ACC112 (cell line): ENCODE data around the gene CALHM6.

ENCODE experiments used
- H2AFZ ChIP-seq: fragments of 200-600 bp; sonication (generic); one replicate; pipeline ENCODE4 v1.6.0; 2017; ENCODE audit warnings: antibody characterized with exemption, low read length; ENCODE audit not compliant: unreplicated experiment
- H3K27ac ChIP-seq: fragments of 200-600 bp; sonication (generic); 2 replicates; pipeline ENCODE4 v1.5.1; 2014; ENCODE audit warnings: low read depth, mild to moderate bottlenecking, antibody characterized with exemption, low read length, moderate library complexity
- H3K27me3 ChIP-seq: fragments of 200-600 bp; sonication (generic); 2 replicates; pipeline ENCODE4 v1.6.1; 2014; ENCODE audit warnings: mild to moderate bottlenecking, antibody characterized with exemption, low read length, moderate library complexity, mixed read lengths; ENCODE audit not compliant: insufficient read depth
- H3K36me3 ChIP-seq: fragments of 200-600 bp; sonication (generic); 2 replicates; pipeline ENCODE4 v1.6.1; 2016; ENCODE audit warnings: mild to moderate bottlenecking, antibody characterized with exemption, low read length, moderate library complexity, mixed read lengths; ENCODE audit not compliant: insufficient read depth
- H3K4me1 ChIP-seq: fragments of 200-600 bp; sonication (generic); one replicate; pipeline ENCODE4 v1.6.1; 2016; ENCODE audit warnings: low read length, mixed read lengths; ENCODE audit not compliant: insufficient read depth, unreplicated experiment, control insufficient read depth
- H3K4me3 ChIP-seq: fragments of 200-600 bp; sonication (generic); 2 replicates; pipeline ENCODE4 v1.5.1; 2014; ENCODE audit warnings: mild to moderate bottlenecking, low read depth, low read length
- H3K79me2 ChIP-seq: fragments of 200-600 bp; sonication (generic); one replicate; pipeline ENCODE4 v1.6.0; 2016; ENCODE audit warnings: low read length; ENCODE audit not compliant: control insufficient read depth, unreplicated experiment, insufficient read depth

CALHM6 gene

GRCh38 chr6:116458264-116458663 lies 2.9 kb upstream of the CALHM6 start:
- no peaks in the 10 kb centered on the region for H3K27me3 ChIP-seq
- H3K36me3 ChIP-seq = no peaks in the 10 kb centered on the region
- no peak overlapping the region for H2AFZ ChIP-seq
- H3K4me3 ChIP-seq = no peak overlapping the region
- H3K79me2 ChIP-seq = no peaks in the 10 kb centered on the region
- peaks cover 14% of the 10 kb centered on the region for H3K4me1 ChIP-seq
- H3K27ac ChIP-seq = no peak overlapping the region

DNA sequence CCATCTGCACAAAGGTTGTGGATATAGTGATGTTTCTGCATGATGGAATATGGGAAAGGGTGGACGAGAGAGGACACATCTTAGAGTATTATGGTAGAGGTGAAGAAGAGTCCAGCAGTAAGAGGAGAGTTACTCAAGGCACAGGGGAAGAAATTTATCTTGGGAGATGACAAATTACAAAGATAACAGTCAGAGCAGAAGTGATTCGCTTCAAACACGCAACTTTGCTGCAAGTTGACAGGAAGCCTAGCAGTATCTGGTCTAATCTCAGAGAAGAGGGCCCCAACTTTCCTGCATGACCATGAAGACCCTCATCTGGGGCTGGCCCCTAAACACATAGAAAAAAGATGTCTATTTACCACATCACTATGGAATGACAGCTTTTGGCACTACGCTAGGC lies 1.2 kb upstream of the CALHM6 start:
- H3K27me3 ChIP-seq = no peaks in the 10 kb centered on the region
- H2AFZ ChIP-seq = no peak overlapping the region
- H3K36me3 ChIP-seq = no peaks in the 10 kb centered on the region
- no peak overlapping the region for H3K27ac ChIP-seq
- H3K4me3 ChIP-seq = no peak overlapping the region
- H3K79me2 ChIP-seq = no peaks in the 10 kb centered on the region
- peaks cover 17% of the 10 kb centered on the region for H3K4me1 ChIP-seq

GRCh38 chr6:116461932-116462885 lies 1.0 kb downstream of the CALHM6 start:
- peaks cover 17% of the 10 kb centered on the region for H3K4me1 ChIP-seq
- no peak overlapping the region for H3K27ac ChIP-seq
- H2AFZ ChIP-seq = peak overlapping the region; percentile 93
- H3K4me3 ChIP-seq = peak overlapping the region; percentile 84
- no peaks in the 10 kb centered on the region for H3K79me2 ChIP-seq
- H3K27me3 ChIP-seq = no peaks in the 10 kb centered on the region
- H3K36me3 ChIP-seq = no peaks in the 10 kb centered on the region

GRCh38 chr6:116463301-116463700 lies 2.1 kb downstream of the CALHM6 start:
- Histone ChIP-seq H3K4me3 (peak overlapping the region; percentile 84), H3K4me1 (peaks cover 17% of the 10 kb centered on the region), H2AFZ (no peak overlapping the region), H3K27ac (no peak overlapping the region), H3K27me3 (no peaks in the 10 kb centered on the region), H3K79me2 (no peaks in the 10 kb centered on the region), H3K36me3 (no peaks in the 10 kb centered on the region)

GRCh38 chr6:116465246-116465645 lies 4.1 kb downstream of the CALHM6 start:
- Histone ChIP-seq H3K4me1 (peaks cover 17% of the 10 kb centered on the region), H3K27me3 (no peaks in the 10 kb centered on the region), H3K27ac (no peak overlapping the region), H3K79me2 (no peaks in the 10 kb centered on the region), H3K36me3 (no peaks in the 10 kb centered on the region), H3K4me3 (no peak overlapping the region), H2AFZ (no peak overlapping the region)

DNA sequence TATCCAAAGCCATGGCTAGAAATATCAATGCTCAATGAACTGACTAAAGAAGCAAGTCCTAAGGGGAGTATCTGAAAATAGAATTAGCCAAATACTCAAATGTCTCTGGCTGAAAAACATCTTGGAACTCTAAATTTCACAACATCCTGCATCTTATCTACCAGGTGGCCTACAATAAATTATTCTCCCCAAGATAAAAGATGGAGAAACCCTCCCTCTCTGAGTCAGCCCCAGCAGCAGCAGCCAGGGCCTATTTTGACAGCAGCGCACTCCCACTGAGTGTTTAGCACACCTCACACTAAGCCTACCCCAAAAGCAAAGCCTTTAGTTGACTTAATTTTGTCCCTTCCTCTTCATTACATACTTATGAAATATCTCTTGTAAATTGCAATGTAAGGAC lies 5.9 kb downstream of the CALHM6 start:
- peaks cover 13% of the 10 kb centered on the region for H3K4me1 ChIP-seq

GRCh38 chr6:116467514-116467913 lies 6.3 kb downstream of the CALHM6 start:
- no peak overlapping the region for H3K27ac ChIP-seq
- H3K36me3 ChIP-seq = no peaks in the 10 kb centered on the region
- no peak overlapping the region for H3K4me3 ChIP-seq
- H2AFZ ChIP-seq = no peak overlapping the region
- H3K4me1 ChIP-seq = peaks cover 10% of the 10 kb centered on the region
- H3K79me2 ChIP-seq = no peaks in the 10 kb centered on the region
- H3K27me3 ChIP-seq = no peaks in the 10 kb centered on the region

More for the DNA sequence above, 5.9 kb downstream of the CALHM6 start:
- no peaks in the 10 kb centered on the region for H3K36me3 ChIP-seq
- H3K4me3 ChIP-seq = no peak overlapping the region
- H3K79me2 ChIP-seq = no peaks in the 10 kb centered on the region
- H3K27ac ChIP-seq = no peak overlapping the region
- H2AFZ ChIP-seq = no peak overlapping the region
- no peaks in the 10 kb centered on the region for H3K27me3 ChIP-seq

GRCh38 chr6:116468293-116468692 lies 7.1 kb downstream of the CALHM6 start:
- H3K36me3 ChIP-seq = no peaks in the 10 kb centered on the region
- no peak overlapping the region for H3K4me3 ChIP-seq
- H2AFZ ChIP-seq = no peak overlapping the region
- no peaks in the 10 kb centered on the region for H3K79me2 ChIP-seq
- peaks cover 2% of the 10 kb centered on the region for H3K4me1 ChIP-seq
- H3K27me3 ChIP-seq = no peaks in the 10 kb centered on the region
- no peak overlapping the region for H3K27ac ChIP-seq

DNA sequence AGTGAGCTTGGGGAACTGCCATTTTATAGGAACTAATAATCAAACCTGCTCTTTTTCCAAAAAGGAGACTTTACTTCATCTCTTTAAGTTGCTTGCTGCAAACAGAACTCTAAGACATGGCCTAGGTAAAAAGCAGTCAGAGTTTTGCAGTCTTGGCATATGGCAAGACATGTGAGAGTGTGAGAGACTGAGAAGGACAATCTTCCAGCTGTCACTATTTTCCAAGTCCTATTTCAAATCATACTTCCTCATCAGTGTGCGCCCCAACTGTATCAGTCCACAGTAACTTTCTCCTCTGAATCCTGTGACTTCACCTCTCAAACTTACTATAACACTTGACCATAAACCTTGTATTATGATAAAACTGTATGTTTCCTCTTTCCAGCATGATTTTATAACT lies 10.4 kb downstream of the CALHM6 start:
- no peaks in the 10 kb centered on the region for H3K27me3 ChIP-seq
- no peaks in the 10 kb centered on the region for H3K4me1 ChIP-seq
- no peaks in the 10 kb centered on the region for H3K79me2 ChIP-seq
- H3K36me3 ChIP-seq = no peaks in the 10 kb centered on the region
- H3K4me3 ChIP-seq = no peak overlapping the region
- H2AFZ ChIP-seq = no peak overlapping the region
- no peak overlapping the region for H3K27ac ChIP-seq

- H3K79me2 ChIP-seq = no peaks in the 10 kb centered on the region
- no peak overlapping the region for H3K4me3 ChIP-seq
- H3K27ac ChIP-seq = no peak overlapping the region
- H3K36me3 ChIP-seq = no peaks in the 10 kb centered on the region
- H3K4me1 ChIP-seq = no peaks in the 10 kb centered on the region
- H3K27me3 ChIP-seq = no peaks in the 10 kb centered on the region
- H2AFZ ChIP-seq = peak overlapping the region; percentile 69
Measured at GRCh38 chr6:116472706-116473105, 11.5 kb downstream of the CALHM6 start.

- H2AFZ ChIP-seq = peak overlapping the region; percentile 43
- H3K4me1 ChIP-seq = no peaks in the 10 kb centered on the region
- H3K27me3 ChIP-seq = no peaks in the 10 kb centered on the region
- no peak overlapping the region for H3K27ac ChIP-seq
- no peaks in the 10 kb centered on the region for H3K79me2 ChIP-seq
- H3K36me3 ChIP-seq = no peaks in the 10 kb centered on the region
- H3K4me3 ChIP-seq = no peak overlapping the region
Measured at GRCh38 chr6:116475141-116475540, 14.0 kb downstream of the CALHM6 start.
